Measurements from ENCODE around the gene DCST2. TPM values are rescaled to one million over a fixed set of nuclear protein-coding genes. Genes with fewer than 3 reads are reported as not detected.

The DCST2 gene
- total RNA-seq, 1 donor from 2014 or later = 0.30 TPM

- H3K27me3 Mint-ChIP-seq (ENCODE audit: low read depth) = no peaks in the 10 kb centered on the region
- H3K4me3 Mint-ChIP-seq (ENCODE audit: unreplicated experiment) = no peak overlapping the region
- no peaks in the 10 kb centered on the region for H3K36me3 Mint-ChIP-seq (ENCODE audit: low read depth)
- H3K4me1 Mint-ChIP-seq (ENCODE audit: low read depth) = peaks cover 23% of the 10 kb centered on the region
- no peak for TF ChIP-seq CTCF (IDR thresholded peaks at IDR 0.05)
- DNase-seq (ENCODE audit: low spot score) = no peak
- no peaks in the 10 kb centered on the region for H3K9me3 Mint-ChIP-seq (ENCODE audit: low read depth)
- no peak overlapping the region for H3K27ac Mint-ChIP-seq (ENCODE audit: unreplicated experiment)
Measured at GRCh38 chr1:155006601-155007101, 26.9 kb downstream of the DCST2 start.

GRCh38 chr1:155005076-155006011, 28.2 kb downstream of the DCST2 start:
- Mint-ChIP-seq H3K27me3 (ENCODE audit: low read depth) (no peaks in the 10 kb centered on the region), H3K4me1 (ENCODE audit: low read depth) (peaks cover 23% of the 10 kb centered on the region), H3K9me3 (ENCODE audit: low read depth) (no peaks in the 10 kb centered on the region), H3K27ac (ENCODE audit: unreplicated experiment) (peak overlapping the region; percentile 96), H3K4me3 (ENCODE audit: unreplicated experiment) (no peak overlapping the region), H3K36me3 (ENCODE audit: low read depth) (no peaks in the 10 kb centered on the region)
- DNase-seq (ENCODE audit: low spot score) = no peak
- TF ChIP-seq CTCF (IDR thresholded peaks at IDR 0.05) = no peak

- Mint-ChIP-seq H3K4me3 (ENCODE audit: unreplicated experiment) (peak overlapping the region; percentile 82), H3K27me3 (ENCODE audit: low read depth) (no peaks in the 10 kb centered on the region), H3K4me1 (ENCODE audit: low read depth) (peaks cover 31% of the 10 kb centered on the region), H3K9me3 (ENCODE audit: low read depth) (no peaks in the 10 kb centered on the region), H3K36me3 (ENCODE audit: low read depth) (no peaks in the 10 kb centered on the region), H3K27ac (ENCODE audit: unreplicated experiment) (peak overlapping the region; percentile 96)
- DNase-seq (ENCODE audit: low spot score) = no peak
- no peak for TF ChIP-seq CTCF (IDR thresholded peaks at IDR 0.05)
Measured at GRCh38 chr1:155004352-155005075, 29.1 kb downstream of the DCST2 start.

GRCh38 chr1:155003766-155004351, 29.7 kb downstream of the DCST2 start:
- Mint-ChIP-seq H3K9me3 (ENCODE audit: low read depth) (no peaks in the 10 kb centered on the region), H3K36me3 (ENCODE audit: low read depth) (no peaks in the 10 kb centered on the region), H3K27me3 (ENCODE audit: low read depth) (no peaks in the 10 kb centered on the region), H3K4me3 (ENCODE audit: unreplicated experiment) (peak overlapping the region; percentile 82), H3K27ac (ENCODE audit: unreplicated experiment) (peak overlapping the region; percentile 96), H3K4me1 (ENCODE audit: low read depth) (peaks cover 36% of the 10 kb centered on the region)
- TF ChIP-seq CTCF (IDR thresholded peaks at IDR 0.05) = no peak
- DNase-seq (ENCODE audit: low spot score) = no peak

- DNase-seq (ENCODE audit: low spot score) = no peak
- H3K9me3 Mint-ChIP-seq (ENCODE audit: low read depth) = no peaks in the 10 kb centered on the region
- no peaks in the 10 kb centered on the region for H3K27me3 Mint-ChIP-seq (ENCODE audit: low read depth)
- peak overlapping the region; percentile 90 for H3K27ac Mint-ChIP-seq (ENCODE audit: unreplicated experiment)
- peaks cover 38% of the 10 kb centered on the region for H3K4me1 Mint-ChIP-seq (ENCODE audit: low read depth)
- H3K36me3 Mint-ChIP-seq (ENCODE audit: low read depth) = no peaks in the 10 kb centered on the region
- H3K4me3 Mint-ChIP-seq (ENCODE audit: unreplicated experiment) = peak overlapping the region; percentile 82
- TF ChIP-seq CTCF (IDR thresholded peaks at IDR 0.05) = peak; percentile 9
Measured at GRCh38 chr1:155003227-155003765, 30.3 kb downstream of the DCST2 start.

Measured in chondrocyte (in vitro differentiated cells).